22Rv1 (cell line): Measurements from ENCODE around the gene GPR108.
"Not testable (repeated sequence)": the region's sequence is repeated elsewhere in the genome, so short reads cannot be mapped to it uniquely, and the experiment has no call there.

Experiments used
- H3K27ac ChIP-seq: fragments of 450-650 bp; 2 replicates; pipeline ENCODE4 v1.5.1; 2017
- ZFX ChIP-seq: fragments of 450-650 bp; IDR thresholded peaks from 2 replicates; pipeline ENCODE4 v1.6.1; 2017; ENCODE audit warnings: antibody characterized with exemption, borderline replicate concordance
- TF ChIP-seq, protein P1 (sequence below): fragments of 450-650 bp; IDR thresholded peaks from 2 replicates; pipeline ENCODE4 v1.5.1; 2017; ENCODE audit warnings: mild to moderate bottlenecking

GPR108 gene

DNA sequence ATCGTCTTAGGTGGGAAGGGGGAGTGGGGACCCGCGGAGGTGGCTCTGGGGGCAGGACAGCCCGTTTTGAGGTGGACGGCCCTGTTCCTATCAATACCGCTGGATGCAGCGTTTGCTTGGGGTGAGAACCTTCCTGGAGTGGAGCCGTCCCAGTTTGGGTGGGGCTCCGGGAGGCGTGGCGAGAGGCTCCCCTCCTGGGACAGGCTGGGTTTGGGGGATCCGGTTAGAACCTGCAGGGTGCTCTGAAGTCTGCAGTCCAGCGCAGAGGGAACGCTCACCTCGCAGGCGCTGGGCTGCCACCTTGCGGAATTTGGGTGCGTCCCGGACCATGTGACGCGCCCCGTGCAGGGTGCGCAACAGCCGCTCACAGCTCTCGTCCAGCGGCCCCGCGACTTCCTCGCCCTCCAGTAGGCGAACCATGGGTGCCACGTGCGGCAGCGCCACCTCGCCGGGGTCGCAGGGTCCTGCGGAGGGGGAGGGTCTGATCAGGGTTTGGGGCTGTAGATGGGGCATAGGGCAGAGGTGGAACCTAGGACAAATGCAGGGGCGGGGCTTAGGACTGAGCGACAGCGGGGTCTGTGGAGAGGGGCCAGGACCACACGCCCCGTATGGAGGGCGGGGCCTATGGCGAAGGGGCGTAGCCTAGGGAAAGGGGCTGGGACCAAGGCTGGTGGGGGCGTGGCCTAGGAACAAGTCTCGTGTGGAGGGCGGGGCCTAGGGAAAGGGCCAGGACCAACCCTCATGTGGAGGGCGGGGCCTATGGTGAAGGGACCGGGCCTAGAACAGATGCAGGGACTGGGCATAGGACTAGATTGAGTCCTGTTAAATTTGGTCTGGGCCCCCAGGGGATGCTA lies 16.0 kb upstream of the GPR108 start:
- no peak overlapping the region for H3K27ac ChIP-seq

DNA sequence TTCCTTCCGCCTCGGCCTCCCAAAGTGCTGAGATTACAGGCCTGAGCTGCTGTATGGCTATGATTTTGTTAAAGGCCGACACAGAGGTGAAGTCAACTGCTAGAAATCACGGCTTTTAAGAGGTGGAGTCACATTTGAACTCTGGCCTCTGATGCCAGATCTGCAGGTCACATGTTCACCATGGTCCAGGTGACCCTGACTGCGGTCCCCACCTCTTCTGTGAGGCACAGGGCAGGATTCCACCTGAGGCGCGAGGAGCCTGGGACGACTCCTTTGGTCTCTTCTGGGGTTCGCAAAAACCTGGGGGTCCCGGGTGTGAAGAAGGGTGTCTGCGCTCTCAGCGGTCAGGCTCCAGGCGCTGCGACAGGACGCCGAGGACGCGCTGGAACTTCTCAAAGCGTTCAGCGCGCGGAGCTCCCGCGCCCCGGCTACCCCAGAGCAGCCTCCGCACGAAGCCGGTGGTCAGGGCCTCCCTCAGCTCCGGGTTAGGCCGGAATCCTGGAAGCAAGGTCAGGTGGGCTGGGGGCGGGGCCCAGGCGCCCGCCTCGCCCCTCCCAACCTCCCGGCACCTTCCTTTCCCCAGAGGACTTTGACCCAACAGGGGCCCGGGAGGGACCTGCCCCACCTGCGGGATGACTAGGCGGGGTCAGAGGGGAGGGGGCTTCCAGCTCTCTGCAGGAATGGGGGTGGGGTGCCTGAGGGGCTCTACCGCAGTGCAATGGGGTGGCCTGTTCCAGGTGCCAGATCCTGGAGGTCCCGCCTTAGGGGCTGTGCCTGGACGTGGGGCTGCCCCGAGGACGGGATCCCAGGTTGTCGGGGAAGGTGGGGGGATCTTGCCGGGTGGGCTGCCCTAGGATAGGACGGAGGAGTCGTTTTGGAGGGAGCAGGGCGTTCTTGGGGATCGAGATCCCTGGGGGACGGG lies 15.1 kb upstream of the GPR108 start:
- no peak overlapping the region for H3K27ac ChIP-seq
- TF ChIP-seq, protein P1, sequence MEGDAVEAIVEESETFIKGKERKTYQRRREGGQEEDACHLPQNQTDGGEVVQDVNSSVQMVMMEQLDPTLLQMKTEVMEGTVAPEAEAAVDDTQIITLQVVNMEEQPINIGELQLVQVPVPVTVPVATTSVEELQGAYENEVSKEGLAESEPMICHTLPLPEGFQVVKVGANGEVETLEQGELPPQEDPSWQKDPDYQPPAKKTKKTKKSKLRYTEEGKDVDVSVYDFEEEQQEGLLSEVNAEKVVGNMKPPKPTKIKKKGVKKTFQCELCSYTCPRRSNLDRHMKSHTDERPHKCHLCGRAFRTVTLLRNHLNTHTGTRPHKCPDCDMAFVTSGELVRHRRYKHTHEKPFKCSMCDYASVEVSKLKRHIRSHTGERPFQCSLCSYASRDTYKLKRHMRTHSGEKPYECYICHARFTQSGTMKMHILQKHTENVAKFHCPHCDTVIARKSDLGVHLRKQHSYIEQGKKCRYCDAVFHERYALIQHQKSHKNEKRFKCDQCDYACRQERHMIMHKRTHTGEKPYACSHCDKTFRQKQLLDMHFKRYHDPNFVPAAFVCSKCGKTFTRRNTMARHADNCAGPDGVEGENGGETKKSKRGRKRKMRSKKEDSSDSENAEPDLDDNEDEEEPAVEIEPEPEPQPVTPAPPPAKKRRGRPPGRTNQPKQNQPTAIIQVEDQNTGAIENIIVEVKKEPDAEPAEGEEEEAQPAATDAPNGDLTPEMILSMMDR = no peak
- TF ChIP-seq ZFX = no peak

More for the DNA sequence above, 16.0 kb upstream of the GPR108 start:
- no peak for TF ChIP-seq ZFX
- TF ChIP-seq, protein P1 = no peak

DNA sequence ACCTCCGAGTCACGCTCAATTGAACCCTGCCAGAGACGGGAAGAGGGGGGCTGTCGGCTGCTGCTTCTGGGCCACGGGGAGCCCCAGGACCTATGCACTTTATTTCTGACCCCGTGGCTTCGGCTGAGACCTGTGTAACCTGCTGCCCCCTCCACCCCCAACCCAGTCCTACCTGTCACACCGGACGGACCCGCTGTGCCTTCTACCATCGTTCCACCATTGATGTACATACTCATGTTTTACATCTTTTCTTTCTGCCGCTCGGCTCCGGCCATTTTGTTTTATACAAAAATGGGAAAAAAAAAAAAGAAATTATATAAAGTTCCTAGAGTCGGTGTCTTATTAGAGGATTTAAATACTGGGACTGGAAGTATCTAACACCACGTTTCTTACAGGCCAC lies 13.8 kb upstream of the GPR108 start:
- H3K27ac ChIP-seq = no peak overlapping the region
- TF ChIP-seq, protein P1 = no peak
- TF ChIP-seq ZFX = no peak

DNA sequence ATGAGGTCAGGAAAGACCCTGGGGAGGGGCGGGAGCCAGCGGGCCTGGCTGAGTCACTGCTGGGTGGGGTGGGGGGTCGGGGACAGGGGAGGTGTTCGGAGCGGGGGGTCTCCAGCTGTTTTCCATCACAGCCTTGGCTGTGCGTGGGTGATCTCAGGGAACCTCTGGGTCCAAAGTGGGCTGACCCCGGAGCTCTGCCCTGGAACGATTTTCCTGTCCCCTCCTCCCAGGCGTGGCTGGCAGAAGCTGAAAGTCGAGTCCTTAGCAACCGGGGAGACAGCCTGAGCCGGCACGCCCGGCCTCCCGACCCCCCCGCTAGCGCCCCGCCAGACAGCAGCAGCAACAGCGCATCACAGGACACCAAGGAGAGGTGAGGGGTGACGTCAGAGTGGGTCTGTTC lies 12.7 kb upstream of the GPR108 start:
- H3K27ac ChIP-seq = no peak overlapping the region
- no peak for TF ChIP-seq ZFX

DNA sequence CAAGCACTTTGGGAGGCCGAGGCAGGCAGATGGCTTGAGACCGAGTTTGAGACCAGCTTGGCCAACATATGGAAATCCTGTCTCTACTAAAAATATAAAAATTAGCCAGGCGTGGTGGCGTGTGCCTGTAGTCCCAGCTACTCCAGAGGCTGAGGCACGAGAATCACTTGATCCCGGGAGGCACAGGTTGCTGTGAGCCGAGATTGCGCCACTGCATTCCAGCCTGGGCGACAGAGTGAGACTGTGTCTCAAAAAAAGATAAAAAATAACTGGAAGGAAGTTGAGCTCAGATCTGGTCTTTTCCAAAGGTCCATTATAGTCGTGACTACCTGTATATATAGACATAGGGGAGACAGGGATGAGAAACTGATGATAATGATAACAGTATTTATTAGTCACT lies 11.2 kb upstream of the GPR108 start:
- H3K27ac ChIP-seq = not testable (repeated sequence)

DNA sequence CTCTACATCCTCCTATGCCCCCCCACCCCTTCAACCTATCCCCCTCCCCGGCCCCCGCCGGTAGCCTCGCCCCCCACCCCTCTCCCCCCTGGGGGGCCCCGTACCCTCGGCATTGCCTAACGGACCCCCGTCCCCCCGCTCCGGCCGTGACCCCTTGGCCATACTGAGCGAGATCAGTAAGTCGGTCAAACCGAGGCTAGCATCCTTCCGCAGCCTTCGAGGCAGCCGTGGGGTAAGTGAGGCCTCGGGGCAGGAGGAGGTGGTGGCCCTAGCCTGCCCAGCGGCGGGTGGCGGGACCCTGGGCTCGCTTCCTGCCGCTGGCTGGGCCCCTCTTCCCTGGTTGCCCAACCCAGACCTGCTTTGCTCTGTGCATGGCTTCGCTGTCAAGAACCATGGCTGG lies 8.6 kb upstream of the GPR108 start:
- TF ChIP-seq, protein P1 = no peak
- TF ChIP-seq ZFX = no peak
- H3K27ac ChIP-seq = no peak overlapping the region

DNA sequence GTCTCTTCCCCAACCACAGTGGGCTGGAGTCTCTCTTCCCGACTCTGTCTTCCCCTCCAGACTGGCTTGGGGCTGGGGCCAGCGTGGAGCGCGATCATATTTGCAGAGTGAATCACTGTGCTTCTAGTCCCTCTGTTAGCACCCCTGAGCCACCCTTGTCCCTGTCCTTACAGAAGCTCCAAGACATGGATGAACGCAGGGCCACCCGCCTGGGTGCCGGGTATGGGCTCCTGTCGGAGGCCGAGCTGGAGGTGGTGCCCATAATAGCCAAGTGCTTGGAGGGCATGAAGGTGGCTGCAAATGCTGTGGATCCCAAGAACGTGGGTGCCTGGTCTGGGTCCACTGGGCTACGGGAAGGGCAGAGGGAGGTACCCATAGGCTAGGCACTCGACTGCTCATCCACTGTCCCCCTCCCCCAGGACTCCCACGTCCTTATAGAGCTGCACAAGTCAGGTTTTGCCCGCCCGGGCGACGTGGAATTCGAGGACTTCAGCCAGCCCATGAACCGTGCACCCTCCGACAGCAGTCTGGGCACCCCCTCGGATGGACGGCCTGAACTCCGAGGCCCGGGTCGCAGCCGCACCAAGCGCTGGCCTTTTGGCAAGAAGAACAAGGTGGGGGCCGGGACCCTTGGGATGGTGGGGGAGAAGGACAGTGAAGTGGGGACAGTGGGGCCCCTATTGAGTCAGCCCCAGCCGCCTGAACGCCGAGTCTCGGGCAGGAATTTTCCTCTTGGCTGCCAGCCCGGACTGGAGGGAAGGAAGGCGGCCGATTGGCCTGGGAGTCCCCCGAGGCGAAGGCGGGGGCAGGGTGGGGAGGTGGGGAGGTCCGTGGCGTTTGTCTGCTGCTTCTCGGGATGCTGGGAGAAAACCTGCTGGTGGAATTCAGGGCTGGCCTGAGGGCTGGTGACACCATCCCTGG lies 7.3 kb upstream of the GPR108 start:
- no peak overlapping the region for H3K27ac ChIP-seq
- TF ChIP-seq ZFX = no peak
- TF ChIP-seq, protein P1 = no peak
